GM18517 (cell line): ENCODE measurements around the gene APOLD1.
"Not testable (repeated sequence)": the region's sequence is repeated elsewhere in the genome, so short reads cannot be mapped to it uniquely, and the experiment has no call there.

Experiments
- ATAC-seq: cut with Tn5 transposase; IDR thresholded peaks from one replicate; pipeline ENCODE4 v1.9.1; 2021; ENCODE audit warnings: mild to moderate bottlenecking, moderate library complexity; ENCODE audit not compliant: unreplicated experiment

The APOLD1 gene

GRCh38 chr12:12786351-12786705 is 869 bp downstream of the APOLD1 start:
- no peak for ATAC-seq

DNA sequence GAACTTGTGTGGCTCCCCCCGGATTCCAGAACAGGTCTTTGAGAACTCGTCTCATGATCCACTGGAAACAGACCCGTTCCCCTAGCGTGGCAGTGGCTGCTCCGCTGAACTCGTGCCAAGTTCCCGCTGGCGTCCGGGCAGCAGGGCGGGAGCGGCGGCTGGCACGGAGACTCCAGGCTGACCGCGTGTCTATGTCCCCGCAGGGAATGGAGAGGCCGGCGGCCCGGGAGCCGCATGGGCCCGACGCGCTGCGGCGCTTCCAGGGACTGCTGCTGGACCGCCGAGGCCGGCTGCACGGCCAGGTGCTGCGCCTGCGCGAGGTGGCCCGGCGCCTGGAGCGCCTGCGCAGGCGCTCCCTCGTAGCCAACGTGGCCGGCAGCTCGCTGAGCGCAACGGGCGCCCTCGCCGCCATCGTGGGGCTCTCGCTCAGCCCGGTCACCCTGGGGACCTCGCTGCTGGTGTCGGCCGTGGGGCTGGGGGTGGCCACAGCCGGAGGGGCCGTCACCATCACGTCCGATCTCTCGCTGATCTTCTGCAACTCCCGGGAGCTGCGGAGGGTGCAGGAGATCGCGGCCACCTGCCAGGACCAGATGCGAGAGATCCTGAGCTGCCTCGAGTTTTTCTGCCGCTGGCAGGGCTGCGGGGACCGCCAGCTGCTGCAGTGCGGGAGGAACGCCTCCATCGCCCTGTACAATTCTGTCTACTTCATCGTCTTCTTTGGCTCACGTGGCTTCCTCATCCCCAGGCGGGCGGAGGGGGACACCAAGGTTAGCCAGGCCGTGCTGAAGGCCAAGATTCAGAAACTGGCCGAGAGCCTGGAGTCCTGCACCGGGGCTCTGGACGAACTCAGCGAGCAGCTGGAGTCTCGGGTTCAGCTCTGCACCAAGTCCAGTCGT is 1.5 kb downstream of the APOLD1 start:
- peak; percentile 66 for ATAC-seq

DNA sequence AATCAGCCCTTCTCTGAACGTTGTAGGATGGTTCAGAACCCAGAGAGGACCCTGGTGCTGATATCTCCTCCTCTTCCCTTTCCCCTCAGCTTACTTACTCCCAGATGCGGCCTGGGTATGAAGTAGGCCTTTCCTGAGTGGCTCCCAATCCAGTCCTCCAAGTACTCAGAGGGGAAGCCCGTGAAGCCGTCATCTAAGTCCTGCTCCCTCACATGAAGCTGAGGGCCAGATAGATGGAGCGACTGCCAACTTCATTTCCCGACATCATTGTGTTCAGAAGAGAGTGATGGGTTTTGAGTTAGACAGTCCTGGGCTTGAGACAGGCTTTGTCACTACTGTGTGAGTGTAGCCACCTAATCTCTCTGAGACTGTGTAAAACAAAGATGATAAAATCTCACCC is 2.7 kb downstream of the APOLD1 start:
- no peak for ATAC-seq

DNA sequence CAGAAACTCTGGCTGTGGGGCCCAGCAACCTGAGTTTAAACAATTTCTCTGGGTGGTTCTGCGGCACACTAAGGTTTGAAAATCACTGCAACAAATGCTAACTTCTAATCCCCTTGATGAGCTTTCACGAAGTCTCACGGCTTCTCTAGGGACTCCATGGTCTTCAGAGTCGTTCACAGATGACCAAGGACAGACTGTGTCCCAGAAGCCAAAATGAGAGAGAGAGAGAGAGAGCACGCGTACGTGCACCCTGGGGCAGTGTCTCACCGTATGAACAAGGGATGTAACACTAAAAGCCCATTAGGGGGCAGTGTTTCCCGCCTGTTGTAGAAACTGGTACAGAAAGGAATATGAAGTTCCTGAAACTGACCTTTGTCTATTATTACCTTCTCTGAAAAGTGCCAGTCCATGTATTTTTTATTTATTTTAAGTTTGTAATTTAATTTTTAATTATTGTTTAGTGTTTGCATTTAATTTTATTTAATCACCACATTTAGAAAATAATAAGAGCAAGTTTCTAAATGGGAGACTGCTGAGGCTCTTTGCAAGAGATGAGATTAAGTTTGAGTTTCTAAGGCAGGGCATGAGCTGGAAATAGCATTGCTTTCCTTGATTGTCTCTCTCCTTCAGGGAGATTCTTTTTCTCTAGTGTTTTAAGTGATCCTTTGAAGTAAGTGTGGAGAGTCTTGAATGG is 3.4 kb downstream of the APOLD1 start:
- peak; percentile 66 for ATAC-seq

DNA sequence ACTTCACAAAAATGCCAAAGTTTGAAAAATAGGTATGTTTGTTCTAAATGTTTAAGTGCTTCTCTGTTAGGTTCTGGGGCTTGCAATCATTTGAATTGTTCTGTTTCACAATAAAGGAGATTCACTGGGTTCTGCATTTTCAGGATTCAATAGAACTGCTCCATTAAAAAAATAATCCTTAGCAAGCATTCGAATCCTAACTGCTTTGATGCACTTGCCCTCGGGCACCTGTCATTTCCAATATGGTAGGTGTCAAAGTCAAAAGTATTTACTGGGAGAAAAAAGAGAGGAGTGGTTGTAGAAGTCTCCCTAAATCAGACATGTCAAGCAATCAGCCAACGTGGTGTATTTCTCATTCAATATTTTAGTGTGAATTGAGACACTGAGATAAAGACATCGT is 5.5 kb downstream of the APOLD1 start:
- no peak for ATAC-seq

- ATAC-seq = no peak
Observed at GRCh38 chr12:12791756-12792369, 6.4 kb downstream of the APOLD1 start.

DNA sequence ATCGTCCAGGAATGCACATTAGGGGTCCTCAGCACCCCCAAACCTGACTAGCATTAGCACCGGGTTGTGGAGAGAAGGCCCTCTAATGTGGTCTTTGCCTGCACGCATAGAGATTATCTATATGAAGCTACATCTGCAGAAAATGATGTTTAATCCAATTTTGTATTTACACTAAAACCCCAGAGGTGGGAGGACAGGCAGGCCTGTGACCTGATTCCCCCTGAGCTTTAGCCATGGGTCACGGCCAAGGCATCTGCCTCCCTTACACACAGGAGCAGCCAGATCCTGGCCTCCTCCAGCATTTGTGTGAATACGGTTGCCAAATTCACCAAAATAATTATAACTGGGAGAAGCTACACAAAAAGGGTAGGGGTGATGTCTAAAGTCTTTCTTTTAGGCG is 7.0 kb downstream of the APOLD1 start:
- ATAC-seq = no peak

DNA sequence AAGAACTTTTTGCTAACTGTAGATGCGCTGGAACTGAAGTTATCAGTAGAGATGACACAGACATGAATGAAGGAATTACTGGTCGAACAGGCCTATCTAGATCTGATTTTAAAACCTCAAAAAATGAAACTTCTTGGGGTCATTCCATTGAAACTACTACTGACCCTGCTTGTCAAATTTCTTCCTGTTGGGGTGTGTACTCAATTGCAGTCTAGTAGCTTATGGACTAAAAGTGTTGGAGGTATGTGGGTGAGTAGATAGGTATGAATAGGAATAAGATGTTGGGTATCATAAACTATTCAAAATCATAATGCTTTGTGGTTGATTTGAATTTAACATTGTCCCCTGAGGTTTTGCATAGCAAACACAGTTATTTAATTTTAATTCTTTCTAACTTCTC is 9.2 kb downstream of the APOLD1 start:
- ATAC-seq = no peak

DNA sequence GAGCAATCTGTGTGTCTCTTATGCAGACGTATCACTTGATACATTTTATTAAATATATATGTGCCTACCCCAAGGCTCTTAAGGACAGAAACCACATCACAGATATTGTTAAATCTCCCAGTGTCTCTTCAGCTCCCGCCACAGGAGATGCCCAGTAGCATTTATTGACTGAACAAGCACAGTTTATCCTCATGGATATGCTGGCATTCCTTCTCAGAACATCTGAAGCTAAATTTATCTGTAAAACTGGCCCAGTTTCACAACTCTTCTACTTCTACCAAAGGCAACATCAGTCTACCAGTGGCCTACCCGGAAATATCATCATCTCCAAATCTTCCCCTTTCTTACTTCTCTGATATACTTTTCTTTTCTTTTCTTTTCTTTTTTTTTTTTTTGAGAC is 10.7 kb downstream of the APOLD1 start:
- ATAC-seq = no peak

GRCh38 chr12:12796928-12797793 is 11.7 kb downstream of the APOLD1 start:
- ATAC-seq = no peak

DNA sequence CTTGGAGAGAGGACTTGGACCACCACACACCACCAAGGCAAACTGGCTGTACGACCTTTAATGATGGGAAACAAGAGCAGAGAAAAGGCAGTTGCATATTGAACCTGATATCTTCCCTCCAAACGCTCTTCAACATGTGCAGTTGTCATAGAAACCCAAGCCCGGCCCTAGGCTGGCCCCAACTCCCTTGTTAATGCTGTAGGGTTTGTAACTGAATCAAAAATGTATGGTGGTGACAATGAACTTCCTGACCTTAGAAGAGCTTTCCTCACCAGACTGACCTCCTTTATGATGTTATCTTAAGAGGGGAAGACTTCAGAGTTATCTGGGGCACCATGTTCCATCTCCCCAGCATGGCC is 12.3 kb downstream of the APOLD1 start:
- no peak for ATAC-seq

GRCh38 chr12:12798480-12798879 is 13.0 kb downstream of the APOLD1 start:
- ATAC-seq = no peak

DNA sequence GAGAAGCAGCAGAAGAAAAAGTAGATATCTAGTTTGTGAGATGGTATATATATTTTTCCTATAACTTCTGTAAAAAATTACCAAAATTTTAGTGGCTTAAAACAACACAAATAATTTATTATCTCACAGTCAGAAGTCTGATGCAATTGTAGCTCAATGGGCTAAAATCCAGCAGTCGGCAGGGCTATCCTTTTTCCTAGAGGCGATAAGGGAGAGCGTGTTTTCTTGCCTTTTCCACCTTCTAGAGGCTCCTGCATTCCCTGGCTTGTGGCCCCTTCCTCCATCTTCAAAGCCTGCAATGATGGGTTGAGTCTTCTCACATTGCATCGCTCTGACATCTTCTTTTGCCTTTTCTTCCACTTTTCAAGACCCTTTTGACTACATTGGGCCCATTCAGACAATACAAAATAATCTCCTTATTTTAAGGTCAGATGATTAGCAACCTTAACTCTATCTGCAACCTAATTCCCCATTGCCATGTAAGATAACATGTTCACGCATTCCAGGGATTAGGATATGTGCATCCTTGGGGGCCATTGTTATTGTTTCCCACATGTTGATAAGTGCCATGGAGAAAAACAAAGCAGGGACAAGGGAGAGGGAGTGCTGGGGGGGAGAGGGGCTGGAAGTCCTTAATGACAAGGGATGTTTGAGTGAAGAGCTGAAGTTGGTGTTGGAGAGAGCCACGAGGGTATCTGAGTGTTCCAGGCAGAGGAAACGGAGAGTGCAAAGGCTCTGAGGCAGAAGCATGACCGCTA is 13.9 kb downstream of the APOLD1 start:
- no peak for ATAC-seq

DNA sequence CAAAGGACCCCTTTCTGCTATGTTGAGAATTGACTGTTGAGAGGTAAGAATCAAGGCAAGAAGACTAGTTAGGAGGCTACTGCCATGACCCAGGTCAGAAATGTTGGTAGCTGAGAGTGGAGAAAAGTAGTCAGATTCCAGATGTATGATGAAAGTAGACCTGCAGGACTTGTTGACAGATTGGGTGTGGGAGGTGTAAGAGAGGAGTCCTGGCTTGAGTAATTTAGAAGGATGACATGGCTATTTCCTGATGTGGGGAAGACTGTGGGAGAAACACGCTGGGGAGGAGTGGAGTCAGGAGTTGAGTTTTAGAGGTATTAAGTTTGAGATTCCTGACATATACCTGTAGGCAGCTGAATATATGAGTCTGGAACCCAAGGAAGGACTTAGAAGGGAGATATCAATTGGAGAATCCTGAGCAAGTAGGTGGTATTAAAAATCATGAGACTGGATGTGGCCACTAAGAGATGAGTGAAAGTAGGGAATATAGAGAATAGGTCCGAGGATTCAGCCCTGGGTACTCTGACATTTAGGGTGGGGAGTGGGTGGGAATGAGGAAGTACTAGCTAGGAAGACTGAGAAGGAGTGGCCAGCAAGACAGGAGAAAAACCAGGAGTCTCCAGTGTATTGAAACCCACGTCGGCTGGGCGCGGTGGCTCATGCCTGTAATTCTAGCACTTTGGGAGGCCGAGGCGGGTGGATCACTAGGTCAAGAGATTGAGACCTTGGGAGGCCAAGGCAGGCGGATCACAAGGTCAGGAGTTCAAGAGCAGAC is 15.1 kb downstream of the APOLD1 start:
- no peak for ATAC-seq

DNA sequence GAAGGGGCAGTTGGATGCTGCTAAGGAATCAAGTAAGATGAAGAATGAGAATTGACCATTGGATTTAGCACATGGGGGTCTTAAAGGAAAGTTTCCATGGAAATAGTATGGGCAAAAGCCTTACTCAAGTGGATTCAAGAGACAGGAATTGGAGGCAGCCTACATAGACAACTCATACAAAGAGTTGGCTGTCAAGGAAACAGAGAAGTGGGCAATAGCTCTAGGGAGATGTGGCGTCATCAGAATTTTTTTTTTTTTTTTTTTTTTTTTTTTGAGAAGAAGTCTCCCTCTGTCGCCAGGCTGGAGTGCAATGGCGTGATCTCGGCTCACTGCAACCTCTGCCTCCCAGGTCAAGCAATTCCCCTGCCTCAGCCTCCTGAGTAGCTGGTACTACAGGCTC is 16.2 kb downstream of the APOLD1 start:
- ATAC-seq = not testable (repeated sequence)

DNA sequence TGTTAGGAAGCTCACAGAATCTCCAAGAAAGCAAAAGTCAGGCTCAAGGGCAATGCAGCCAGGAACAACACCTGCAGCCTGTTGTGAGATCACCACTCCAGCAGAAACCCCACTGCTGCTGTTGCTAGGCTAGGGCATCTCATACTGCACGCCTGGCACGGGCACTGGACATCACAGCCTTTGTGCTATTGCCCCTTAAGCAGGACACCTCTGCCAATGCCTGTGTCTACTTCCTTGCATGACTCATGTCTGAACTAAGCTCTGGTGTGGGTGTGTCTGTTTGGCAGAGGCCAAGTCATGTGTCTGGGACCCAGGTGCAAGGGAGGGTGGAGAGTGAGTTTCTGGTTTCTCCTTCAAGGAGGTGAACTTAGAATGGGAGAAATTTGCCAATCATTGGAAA is 17.7 kb downstream of the APOLD1 start:
- ATAC-seq = peak; percentile 86

DNA sequence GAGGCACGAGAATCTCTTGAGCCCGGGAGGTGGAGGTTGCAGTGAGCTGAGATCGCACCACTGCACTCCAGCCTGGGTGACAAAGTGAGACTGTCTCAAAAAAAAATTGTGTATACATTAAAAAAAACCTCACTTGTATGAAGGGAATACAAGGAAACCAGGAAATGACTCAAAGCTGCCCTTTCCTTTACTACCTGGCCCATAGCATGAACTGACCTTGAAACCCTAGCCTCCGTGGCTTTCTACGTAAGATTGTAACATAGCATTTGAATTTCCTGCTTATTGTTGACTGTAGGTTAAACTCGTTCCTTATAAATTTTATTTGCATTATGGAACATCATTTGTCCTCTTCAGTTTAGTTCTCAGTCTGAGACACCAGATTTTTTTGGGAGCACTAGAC is 18.6 kb downstream of the APOLD1 start:
- no peak for ATAC-seq

DNA sequence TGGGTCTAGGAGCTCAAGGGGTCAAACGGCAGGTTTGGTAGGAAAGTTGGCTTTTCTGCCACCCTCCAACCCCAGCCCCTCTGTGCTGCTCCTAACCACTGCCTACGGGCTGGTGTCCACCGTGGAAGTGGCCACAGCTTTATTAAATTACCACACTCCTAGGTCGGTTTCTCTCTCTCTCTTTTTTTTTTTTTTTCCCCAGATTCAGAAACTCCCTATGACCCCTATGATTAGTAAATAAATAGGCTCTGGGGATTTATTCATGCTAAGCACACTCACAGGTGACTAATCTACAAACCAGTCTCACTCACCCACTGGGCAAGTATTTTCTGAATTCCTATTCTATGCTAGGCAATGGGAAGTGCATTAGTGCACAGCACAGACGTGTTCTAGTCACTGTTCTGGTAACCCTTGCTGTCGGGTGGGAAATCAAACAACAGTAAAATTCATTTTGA is 19.0 kb downstream of the APOLD1 start:
- ATAC-seq = no peak

GRCh38 chr12:12806784-12807516 is 21.5 kb downstream of the APOLD1 start:
- no peak for ATAC-seq
